Left lung (tissue), 10 donors: ENCODE measurements around the gene C1QL1. TPM values are rescaled to one million over a fixed set of nuclear protein-coding genes. Genes with fewer than 3 reads are reported as not detected.

ENCODE experiments used
- ATAC-seq: fragments of 200-7000 bp; cut with Tn5 transposase; one replicate; pipeline ENCODE4 v1.9.1; 2020; ENCODE audit warnings: moderate library complexity
- DNase-seq, 4 donors: peaks; one replicate each; pipeline ENCODE4 v3.0.0-alpha.2; 2013 to 2020
- H3K27ac ChIP-seq, 2 donors: fragments of 200-600 bp; sonication (generic) in 1 of 2; one replicate each; pipeline versions ENCODE4 v1.5.0 to v1.8.0; 2020 to 2021
- H3K27me3 ChIP-seq, 2 donors: fragments of 200-600 bp; sonication (generic) in 1 of 2; one replicate each; pipeline versions ENCODE4 v1.5.0 to v1.8.0; 2020 to 2021
- H3K36me3 ChIP-seq, 2 donors: fragments of 200-600 bp; sonication (generic) in 1 of 2; one replicate each; pipeline versions ENCODE4 v1.5.0 to v1.8.0; 2020 to 2021
- H3K4me1 ChIP-seq, 2 donors: fragments of 200-600 bp; one replicate each; pipeline ENCODE4 v1.8.0; 2021
- H3K4me3 ChIP-seq, 2 donors: fragments of 200-600 bp; sonication (generic) in 1 of 2; one replicate each; pipeline versions ENCODE4 v1.5.0 to v1.8.0; 2020 to 2021; ENCODE audit warnings: mild to moderate bottlenecking in 1 of 2
- H3K9me3 ChIP-seq, 2 donors: fragments of 200-600 bp; sonication (generic) in 1 of 2; one replicate each; pipeline versions ENCODE4 v1.5.0 to v1.8.0; 2020 to 2021
- intact Hi-C, 2 donors: fragments of 100-400 bp; cut with DNase I; formaldehyde crosslinking; loops; one replicate each; pipeline versions ENCODE4 v1.11.2 to v1.14.2; 2022
- polyA plus RNA-seq, 6 donors: library from polyadenylated mRNA; unstranded; fragments of 120-200 nt; gene quantifications; one replicate each; pipeline ENCODE4 v1.2.1, GENCODE V29; 2013; ENCODE audit not compliant: insufficient read length in 6 of 6
- total RNA-seq, 2 donors: library from RNA; stranded (reverse); fragmentation: NEBNext Ultra II Directional; extraction: Animal tissue kit (Norgen Biotek cat#: 25700); gene quantifications; one replicate each; pipeline ENCODE4 v1.2.1, GENCODE V29; 2021
- TF ChIP-seq, protein P1 (sequence below), 2 donors: fragments of 200-600 bp; sonication (generic) in 1 of 2; IDR thresholded peaks; one replicate each; pipeline versions ENCODE4 v1.5.0 to v1.8.0; 2021; ENCODE audit warnings: antibody characterized with exemption in 2 of 2
- donor health status: DM: no; HTN: yes; CAD: no.
- donor health status: DM: no; HTN: no; CAD: no.

C1QL1 gene
- total and polyA plus RNA-seq, 8 donors, result 0.70 to 2.9 (median 2.2) TPM; not detected in 1

- DNase-seq (no peak), ATAC-seq (no peak)
- Histone ChIP-seq H3K9me3 (no peaks in the 10 kb centered on the region), H3K36me3 (no peaks in the 10 kb centered on the region), H3K4me3 (no peak overlapping the region), H3K27ac (no peak overlapping the region), H3K4me1 (peaks cover 0 to 3% of the 10 kb centered on the region in 2 donors), H3K27me3 (peaks cover 0 to 86% of the 10 kb centered on the region in 2 donors)
- intact Hi-C loops, result no loop called here
- TF ChIP-seq, protein P1, sequence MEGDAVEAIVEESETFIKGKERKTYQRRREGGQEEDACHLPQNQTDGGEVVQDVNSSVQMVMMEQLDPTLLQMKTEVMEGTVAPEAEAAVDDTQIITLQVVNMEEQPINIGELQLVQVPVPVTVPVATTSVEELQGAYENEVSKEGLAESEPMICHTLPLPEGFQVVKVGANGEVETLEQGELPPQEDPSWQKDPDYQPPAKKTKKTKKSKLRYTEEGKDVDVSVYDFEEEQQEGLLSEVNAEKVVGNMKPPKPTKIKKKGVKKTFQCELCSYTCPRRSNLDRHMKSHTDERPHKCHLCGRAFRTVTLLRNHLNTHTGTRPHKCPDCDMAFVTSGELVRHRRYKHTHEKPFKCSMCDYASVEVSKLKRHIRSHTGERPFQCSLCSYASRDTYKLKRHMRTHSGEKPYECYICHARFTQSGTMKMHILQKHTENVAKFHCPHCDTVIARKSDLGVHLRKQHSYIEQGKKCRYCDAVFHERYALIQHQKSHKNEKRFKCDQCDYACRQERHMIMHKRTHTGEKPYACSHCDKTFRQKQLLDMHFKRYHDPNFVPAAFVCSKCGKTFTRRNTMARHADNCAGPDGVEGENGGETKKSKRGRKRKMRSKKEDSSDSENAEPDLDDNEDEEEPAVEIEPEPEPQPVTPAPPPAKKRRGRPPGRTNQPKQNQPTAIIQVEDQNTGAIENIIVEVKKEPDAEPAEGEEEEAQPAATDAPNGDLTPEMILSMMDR (IDR thresholded peaks at IDR 0.05), result no peak
Observed at GRCh38 chr17:44976206-44976605, 8.1 kb upstream of the C1QL1 start.

DNA sequence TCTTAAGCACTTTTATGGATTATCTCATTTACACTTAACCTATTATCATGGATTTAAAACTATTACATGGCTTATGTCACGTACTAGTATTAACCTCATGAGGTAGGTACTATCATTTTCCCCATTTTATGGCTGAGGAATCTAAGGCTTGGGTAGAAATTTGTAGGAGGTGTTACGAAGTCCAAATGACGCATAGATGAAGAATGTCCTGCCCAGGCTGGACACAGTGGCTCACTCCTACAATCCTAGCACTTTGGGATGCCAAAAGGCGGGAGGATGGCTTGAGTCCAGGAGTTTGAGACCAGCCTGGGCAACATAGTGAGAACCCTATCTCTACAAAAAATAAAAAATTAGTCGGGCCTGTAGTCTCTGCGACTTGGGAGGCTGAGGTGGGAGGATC lies 4.8 kb upstream of the C1QL1 start:
- Histone ChIP-seq H3K9me3 (no peaks in the 10 kb centered on the region), H3K27ac (no peak overlapping the region), H3K27me3 (peaks cover 21 to 89% of the 10 kb centered on the region in 2 donors), H3K36me3 (no peaks in the 10 kb centered on the region), H3K4me1 (peaks cover 10 to 20% of the 10 kb centered on the region in 2 donors), H3K4me3 (no peak overlapping the region)
- intact Hi-C loops, result no loop called here
- TF ChIP-seq, protein P1 (IDR thresholded peaks at IDR 0.05), result no peak
- DNase-seq (no peak), ATAC-seq (no peak)

- intact Hi-C loops, result no loop called here
- H3K27me3 ChIP-seq, result peaks cover 30 to 91% of the 10 kb centered on the region in 2 donors
- no peak for ATAC-seq
Observed at GRCh38 chr17:44971776-44972483, 3.8 kb upstream of the C1QL1 start.

DNA sequence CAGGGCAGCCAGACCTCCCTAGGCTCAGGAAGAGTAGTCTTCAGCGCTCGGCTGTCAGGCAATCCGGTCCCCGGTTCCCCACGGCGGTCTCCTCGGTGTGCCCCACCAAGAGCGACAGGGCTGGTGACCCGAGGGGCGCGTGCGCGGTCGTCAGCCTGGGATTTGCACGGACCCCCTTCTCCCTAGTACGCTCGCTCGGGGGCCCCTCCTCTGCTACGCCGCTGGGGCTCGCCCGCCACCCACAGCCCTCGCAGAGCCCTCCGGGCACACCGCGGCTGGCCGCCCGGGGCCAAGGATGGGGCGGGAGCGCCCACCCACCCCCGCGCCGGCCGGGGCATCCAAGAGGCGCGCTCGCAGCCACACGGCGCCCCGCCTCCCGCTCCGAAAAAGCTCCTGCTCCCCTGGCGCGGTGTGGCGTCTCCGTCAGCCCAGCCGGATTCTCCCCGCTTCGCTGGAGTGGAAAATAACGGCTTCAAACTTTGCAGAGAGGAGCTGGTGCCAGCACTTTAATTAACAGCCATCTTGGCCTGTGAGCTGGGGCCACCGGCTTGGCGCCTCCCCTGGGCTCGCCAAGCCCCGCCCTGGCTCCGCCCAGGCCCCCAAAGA lies 2.1 kb upstream of the C1QL1 start:
- TF ChIP-seq, protein P1 (IDR thresholded peaks at IDR 0.05), result no peak
- Histone ChIP-seq H3K4me1 (peaks cover 18 to 40% of the 10 kb centered on the region in 2 donors), H3K27me3 (peaks cover 47 to 92% of the 10 kb centered on the region in 2 donors), H3K36me3 (no peaks in the 10 kb centered on the region), H3K9me3 (no peaks in the 10 kb centered on the region), H3K27ac (no peak overlapping the region), H3K4me3 (peak overlapping the region in 1 of 2 donors; percentile 18)
- DNase-seq, result peak in 1 of 4 donors; percentile 55
- no peak for ATAC-seq
- intact Hi-C loops, result no loop called here

More at GRCh38 chr17:44971776-44972483, 3.8 kb upstream of the C1QL1 start:
- DNase-seq, result no peak
- H3K27ac ChIP-seq, result no peak overlapping the region
- H3K4me1 ChIP-seq, result peaks cover 17 to 30% of the 10 kb centered on the region in 2 donors
- H3K4me3 ChIP-seq, result no peak overlapping the region
- no peaks in the 10 kb centered on the region for H3K9me3 ChIP-seq
- H3K36me3 ChIP-seq, result no peaks in the 10 kb centered on the region
- TF ChIP-seq, protein P1 (IDR thresholded peaks at IDR 0.05), result no peak

- no peaks in the 10 kb centered on the region for H3K36me3 ChIP-seq
- intact Hi-C loops, result no loop called here
- H3K27me3 ChIP-seq, result peaks cover 48 to 96% of the 10 kb centered on the region in 2 donors
Observed at GRCh38 chr17:44969144-44969780, 1.2 kb upstream of the C1QL1 start.

More at GRCh38 chr17:44969144-44969780, 1.2 kb upstream of the C1QL1 start:
- TF ChIP-seq, protein P1 (IDR thresholded peaks at IDR 0.05), result no peak
- Histone ChIP-seq H3K27ac (no peak overlapping the region), H3K9me3 (no peaks in the 10 kb centered on the region), H3K4me1 (peaks cover 18 to 40% of the 10 kb centered on the region in 2 donors), H3K4me3 (no peak overlapping the region)
- no peak for ATAC-seq
- no peak for DNase-seq
